HEK293 (cell line): Measurements from ENCODE around the gene BTBD18.

Source experiments
- KLF1 ChIP-seq: fragments of 450-650 bp; formaldehyde crosslinking; IDR thresholded peaks from 2 replicates; pipeline ENCODE4 v1.5.1; 2016; ENCODE audit warnings: missing biosample characterization, missing genetic modification characterization
- OVOL3 ChIP-seq: fragments of 450-650 bp; formaldehyde crosslinking; IDR thresholded peaks from 2 replicates; pipeline ENCODE4 v1.5.1; 2016; ENCODE audit warnings: missing biosample characterization, missing genetic modification characterization
- SP7 ChIP-seq: fragments of 450-650 bp; formaldehyde crosslinking; IDR thresholded peaks from 2 replicates; pipeline ENCODE4 v1.5.1; 2016; ENCODE audit warnings: missing biosample characterization, missing genetic modification characterization
- ZNF155 ChIP-seq: fragments of 450-650 bp; formaldehyde crosslinking; IDR thresholded peaks from 2 replicates; pipeline ENCODE4 v1.5.1; 2016; ENCODE audit warnings: missing biosample characterization, missing genetic modification characterization
- ZNF394 ChIP-seq: fragments of 450-650 bp; formaldehyde crosslinking; IDR thresholded peaks from 2 replicates; pipeline ENCODE4 v1.5.1; 2016; ENCODE audit warnings: missing biosample characterization, missing genetic modification characterization, mild to moderate bottlenecking, moderate library complexity, borderline replicate concordance
- ZNF585B ChIP-seq: fragments of 450-650 bp; formaldehyde crosslinking; IDR thresholded peaks from 2 replicates; pipeline ENCODE4 v1.5.1; 2016; ENCODE audit warnings: missing biosample characterization, missing genetic modification characterization
- ZNF629 ChIP-seq: fragments of 450-650 bp; formaldehyde crosslinking; IDR thresholded peaks from 2 replicates; pipeline ENCODE4 v1.5.1; 2017; ENCODE audit warnings: missing biosample characterization, missing genetic modification characterization
- TF ChIP-seq, protein P1 (sequence below): fragments of 450-650 bp; formaldehyde crosslinking; IDR thresholded peaks from 2 replicates; pipeline ENCODE4 v1.5.1; 2016; ENCODE audit warnings: missing biosample characterization, missing genetic modification characterization
- TF ChIP-seq, protein P2 (sequence below): fragments of 450-650 bp; formaldehyde crosslinking; IDR thresholded peaks from 2 replicates; pipeline ENCODE4 v1.5.1; 2016; ENCODE audit warnings: missing biosample characterization, missing genetic modification characterization
- TF ChIP-seq, protein P3 (sequence below): fragments of 450-650 bp; formaldehyde crosslinking; IDR thresholded peaks from 2 replicates; pipeline ENCODE4 v1.5.1; 2017; ENCODE audit warnings: missing biosample characterization, missing genetic modification characterization
- TF ChIP-seq, protein P4 (sequence below): fragments of 450-650 bp; formaldehyde crosslinking; IDR thresholded peaks from 2 replicates; pipeline ENCODE4 v1.5.1; 2017; ENCODE audit warnings: missing biosample characterization, missing genetic modification characterization
- TF ChIP-seq, protein P5 (sequence below): fragments of 450-650 bp; formaldehyde crosslinking; IDR thresholded peaks from 2 replicates; pipeline ENCODE4 v1.5.1; 2016; ENCODE audit warnings: missing biosample characterization, missing genetic modification characterization, low read depth
- TF ChIP-seq, protein P6 (sequence below): IDR thresholded peaks from 2 replicates; pipeline ENCODE4 v1.6.1; 2011; ENCODE audit warnings: mild to moderate bottlenecking, low read depth, low read length, borderline replicate concordance
- TF ChIP-seq, protein P7 (sequence below): fragments of 450-650 bp; formaldehyde crosslinking; IDR thresholded peaks from 2 replicates; pipeline ENCODE4 v1.5.1; 2017; ENCODE audit warnings: missing biosample characterization, missing genetic modification characterization

Gene BTBD18

DNA sequence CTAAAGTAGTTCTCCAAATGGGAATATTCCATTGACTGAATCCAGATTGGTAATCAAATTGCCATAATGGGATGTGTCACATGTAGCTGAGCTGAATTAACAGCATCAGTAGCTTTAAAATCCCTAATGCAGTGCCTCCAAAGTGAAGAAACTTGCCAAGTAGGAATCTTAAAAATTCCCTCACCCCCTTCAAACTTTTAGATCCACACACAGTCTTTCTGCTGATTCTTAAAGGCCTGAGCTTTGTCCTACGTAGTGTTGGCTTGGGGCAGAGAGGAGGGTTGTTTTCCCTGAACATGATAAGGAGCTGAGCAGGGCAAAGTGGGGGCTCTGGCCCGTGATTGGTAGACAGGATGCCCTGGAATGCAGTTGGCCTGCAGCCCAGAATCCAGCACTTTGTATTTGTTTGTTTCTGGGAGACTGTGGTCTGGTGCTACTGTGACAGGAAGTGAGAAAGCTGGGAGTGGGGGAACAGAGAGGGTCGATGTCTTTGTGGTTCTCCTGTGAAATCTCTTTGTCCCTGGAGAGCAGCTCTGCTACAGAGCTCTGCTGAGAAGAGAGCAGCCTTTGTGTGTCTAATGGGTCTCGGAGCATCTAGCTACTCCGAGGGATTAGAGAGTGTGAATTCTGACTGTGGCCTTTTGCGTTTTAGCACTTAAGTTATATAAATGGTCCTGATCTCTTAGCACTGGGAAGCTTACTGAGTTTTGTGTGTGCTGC lies 26.9 kb upstream of the BTBD18 start (continued):
- TF ChIP-seq, protein P1, sequence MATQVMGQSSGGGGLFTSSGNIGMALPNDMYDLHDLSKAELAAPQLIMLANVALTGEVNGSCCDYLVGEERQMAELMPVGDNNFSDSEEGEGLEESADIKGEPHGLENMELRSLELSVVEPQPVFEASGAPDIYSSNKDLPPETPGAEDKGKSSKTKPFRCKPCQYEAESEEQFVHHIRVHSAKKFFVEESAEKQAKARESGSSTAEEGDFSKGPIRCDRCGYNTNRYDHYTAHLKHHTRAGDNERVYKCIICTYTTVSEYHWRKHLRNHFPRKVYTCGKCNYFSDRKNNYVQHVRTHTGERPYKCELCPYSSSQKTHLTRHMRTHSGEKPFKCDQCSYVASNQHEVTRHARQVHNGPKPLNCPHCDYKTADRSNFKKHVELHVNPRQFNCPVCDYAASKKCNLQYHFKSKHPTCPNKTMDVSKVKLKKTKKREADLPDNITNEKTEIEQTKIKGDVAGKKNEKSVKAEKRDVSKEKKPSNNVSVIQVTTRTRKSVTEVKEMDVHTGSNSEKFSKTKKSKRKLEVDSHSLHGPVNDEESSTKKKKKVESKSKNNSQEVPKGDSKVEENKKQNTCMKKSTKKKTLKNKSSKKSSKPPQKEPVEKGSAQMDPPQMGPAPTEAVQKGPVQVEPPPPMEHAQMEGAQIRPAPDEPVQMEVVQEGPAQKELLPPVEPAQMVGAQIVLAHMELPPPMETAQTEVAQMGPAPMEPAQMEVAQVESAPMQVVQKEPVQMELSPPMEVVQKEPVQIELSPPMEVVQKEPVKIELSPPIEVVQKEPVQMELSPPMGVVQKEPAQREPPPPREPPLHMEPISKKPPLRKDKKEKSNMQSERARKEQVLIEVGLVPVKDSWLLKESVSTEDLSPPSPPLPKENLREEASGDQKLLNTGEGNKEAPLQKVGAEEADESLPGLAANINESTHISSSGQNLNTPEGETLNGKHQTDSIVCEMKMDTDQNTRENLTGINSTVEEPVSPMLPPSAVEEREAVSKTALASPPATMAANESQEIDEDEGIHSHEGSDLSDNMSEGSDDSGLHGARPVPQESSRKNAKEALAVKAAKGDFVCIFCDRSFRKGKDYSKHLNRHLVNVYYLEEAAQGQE (tag by site-specific recombination) = no peak
- no peak for TF ChIP-seq OVOL3 (tag by site-specific recombination)
- TF ChIP-seq, protein P2, sequence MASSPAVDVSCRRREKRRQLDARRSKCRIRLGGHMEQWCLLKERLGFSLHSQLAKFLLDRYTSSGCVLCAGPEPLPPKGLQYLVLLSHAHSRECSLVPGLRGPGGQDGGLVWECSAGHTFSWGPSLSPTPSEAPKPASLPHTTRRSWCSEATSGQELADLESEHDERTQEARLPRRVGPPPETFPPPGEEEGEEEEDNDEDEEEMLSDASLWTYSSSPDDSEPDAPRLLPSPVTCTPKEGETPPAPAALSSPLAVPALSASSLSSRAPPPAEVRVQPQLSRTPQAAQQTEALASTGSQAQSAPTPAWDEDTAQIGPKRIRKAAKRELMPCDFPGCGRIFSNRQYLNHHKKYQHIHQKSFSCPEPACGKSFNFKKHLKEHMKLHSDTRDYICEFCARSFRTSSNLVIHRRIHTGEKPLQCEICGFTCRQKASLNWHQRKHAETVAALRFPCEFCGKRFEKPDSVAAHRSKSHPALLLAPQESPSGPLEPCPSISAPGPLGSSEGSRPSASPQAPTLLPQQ (tag by site-specific recombination) = no peak
- TF ChIP-seq, protein P3, sequence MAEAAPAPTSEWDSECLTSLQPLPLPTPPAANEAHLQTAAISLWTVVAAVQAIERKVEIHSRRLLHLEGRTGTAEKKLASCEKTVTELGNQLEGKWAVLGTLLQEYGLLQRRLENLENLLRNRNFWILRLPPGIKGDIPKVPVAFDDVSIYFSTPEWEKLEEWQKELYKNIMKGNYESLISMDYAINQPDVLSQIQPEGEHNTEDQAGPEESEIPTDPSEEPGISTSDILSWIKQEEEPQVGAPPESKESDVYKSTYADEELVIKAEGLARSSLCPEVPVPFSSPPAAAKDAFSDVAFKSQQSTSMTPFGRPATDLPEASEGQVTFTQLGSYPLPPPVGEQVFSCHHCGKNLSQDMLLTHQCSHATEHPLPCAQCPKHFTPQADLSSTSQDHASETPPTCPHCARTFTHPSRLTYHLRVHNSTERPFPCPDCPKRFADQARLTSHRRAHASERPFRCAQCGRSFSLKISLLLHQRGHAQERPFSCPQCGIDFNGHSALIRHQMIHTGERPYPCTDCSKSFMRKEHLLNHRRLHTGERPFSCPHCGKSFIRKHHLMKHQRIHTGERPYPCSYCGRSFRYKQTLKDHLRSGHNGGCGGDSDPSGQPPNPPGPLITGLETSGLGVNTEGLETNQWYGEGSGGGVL (tag by site-specific recombination) = peak; percentile 91
- TF ChIP-seq, protein P4, sequence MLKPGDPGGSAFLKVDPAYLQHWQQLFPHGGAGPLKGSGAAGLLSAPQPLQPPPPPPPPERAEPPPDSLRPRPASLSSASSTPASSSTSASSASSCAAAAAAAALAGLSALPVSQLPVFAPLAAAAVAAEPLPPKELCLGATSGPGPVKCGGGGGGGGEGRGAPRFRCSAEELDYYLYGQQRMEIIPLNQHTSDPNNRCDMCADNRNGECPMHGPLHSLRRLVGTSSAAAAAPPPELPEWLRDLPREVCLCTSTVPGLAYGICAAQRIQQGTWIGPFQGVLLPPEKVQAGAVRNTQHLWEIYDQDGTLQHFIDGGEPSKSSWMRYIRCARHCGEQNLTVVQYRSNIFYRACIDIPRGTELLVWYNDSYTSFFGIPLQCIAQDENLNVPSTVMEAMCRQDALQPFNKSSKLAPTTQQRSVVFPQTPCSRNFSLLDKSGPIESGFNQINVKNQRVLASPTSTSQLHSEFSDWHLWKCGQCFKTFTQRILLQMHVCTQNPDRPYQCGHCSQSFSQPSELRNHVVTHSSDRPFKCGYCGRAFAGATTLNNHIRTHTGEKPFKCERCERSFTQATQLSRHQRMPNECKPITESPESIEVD (tag by site-specific recombination) = peak; percentile 26; the same call in 1 of the 2 replicates
- no peak for TF ChIP-seq ZNF585B (tag by site-specific recombination)
- TF ChIP-seq SP7 (tag by site-specific recombination) = peak; percentile 43; the same call in 1 of the 2 replicates
- TF ChIP-seq, protein P5, sequence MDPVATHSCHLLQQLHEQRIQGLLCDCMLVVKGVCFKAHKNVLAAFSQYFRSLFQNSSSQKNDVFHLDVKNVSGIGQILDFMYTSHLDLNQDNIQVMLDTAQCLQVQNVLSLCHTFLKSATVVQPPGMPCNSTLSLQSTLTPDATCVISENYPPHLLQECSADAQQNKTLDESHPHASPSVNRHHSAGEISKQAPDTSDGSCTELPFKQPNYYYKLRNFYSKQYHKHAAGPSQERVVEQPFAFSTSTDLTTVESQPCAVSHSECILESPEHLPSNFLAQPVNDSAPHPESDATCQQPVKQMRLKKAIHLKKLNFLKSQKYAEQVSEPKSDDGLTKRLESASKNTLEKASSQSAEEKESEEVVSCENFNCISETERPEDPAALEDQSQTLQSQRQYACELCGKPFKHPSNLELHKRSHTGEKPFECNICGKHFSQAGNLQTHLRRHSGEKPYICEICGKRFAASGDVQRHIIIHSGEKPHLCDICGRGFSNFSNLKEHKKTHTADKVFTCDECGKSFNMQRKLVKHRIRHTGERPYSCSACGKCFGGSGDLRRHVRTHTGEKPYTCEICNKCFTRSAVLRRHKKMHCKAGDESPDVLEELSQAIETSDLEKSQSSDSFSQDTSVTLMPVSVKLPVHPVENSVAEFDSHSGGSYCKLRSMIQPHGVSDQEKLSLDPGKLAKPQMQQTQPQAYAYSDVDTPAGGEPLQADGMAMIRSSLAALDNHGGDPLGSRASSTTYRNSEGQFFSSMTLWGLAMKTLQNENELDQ (tag by site-specific recombination) = no peak
- TF ChIP-seq, protein P6, sequence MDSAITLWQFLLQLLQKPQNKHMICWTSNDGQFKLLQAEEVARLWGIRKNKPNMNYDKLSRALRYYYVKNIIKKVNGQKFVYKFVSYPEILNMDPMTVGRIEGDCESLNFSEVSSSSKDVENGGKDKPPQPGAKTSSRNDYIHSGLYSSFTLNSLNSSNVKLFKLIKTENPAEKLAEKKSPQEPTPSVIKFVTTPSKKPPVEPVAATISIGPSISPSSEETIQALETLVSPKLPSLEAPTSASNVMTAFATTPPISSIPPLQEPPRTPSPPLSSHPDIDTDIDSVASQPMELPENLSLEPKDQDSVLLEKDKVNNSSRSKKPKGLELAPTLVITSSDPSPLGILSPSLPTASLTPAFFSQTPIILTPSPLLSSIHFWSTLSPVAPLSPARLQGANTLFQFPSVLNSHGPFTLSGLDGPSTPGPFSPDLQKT = no peak
- peak; percentile 49; the same call in 1 of the 2 replicates for TF ChIP-seq ZNF629 (tag by site-specific recombination)
- TF ChIP-seq KLF1 (tag by site-specific recombination) = no peak; the same call in 1 of the 2 replicates
- TF ChIP-seq ZNF394 (tag by site-specific recombination) = peak; percentile 45; the same call in 1 of the 2 replicates
- TF ChIP-seq, protein P7, sequence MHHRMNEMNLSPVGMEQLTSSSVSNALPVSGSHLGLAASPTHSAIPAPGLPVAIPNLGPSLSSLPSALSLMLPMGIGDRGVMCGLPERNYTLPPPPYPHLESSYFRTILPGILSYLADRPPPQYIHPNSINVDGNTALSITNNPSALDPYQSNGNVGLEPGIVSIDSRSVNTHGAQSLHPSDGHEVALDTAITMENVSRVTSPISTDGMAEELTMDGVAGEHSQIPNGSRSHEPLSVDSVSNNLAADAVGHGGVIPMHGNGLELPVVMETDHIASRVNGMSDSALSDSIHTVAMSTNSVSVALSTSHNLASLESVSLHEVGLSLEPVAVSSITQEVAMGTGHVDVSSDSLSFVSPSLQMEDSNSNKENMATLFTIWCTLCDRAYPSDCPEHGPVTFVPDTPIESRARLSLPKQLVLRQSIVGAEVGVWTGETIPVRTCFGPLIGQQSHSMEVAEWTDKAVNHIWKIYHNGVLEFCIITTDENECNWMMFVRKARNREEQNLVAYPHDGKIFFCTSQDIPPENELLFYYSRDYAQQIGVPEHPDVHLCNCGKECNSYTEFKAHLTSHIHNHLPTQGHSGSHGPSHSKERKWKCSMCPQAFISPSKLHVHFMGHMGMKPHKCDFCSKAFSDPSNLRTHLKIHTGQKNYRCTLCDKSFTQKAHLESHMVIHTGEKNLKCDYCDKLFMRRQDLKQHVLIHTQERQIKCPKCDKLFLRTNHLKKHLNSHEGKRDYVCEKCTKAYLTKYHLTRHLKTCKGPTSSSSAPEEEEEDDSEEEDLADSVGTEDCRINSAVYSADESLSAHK (tag by site-specific recombination) = 0 out of 2 replicates have a peak, but pooled peaks have one; percentile 22
- TF ChIP-seq ZNF155 (tag by site-specific recombination) = no peak
